Measurements from ENCODE around the gene SELENOV. TPM values are rescaled to one million over a fixed set of nuclear protein-coding genes. Genes with fewer than 3 reads are reported as not detected.

Gene SELENOV
- total RNA-seq, 1 experiment from 2014 or later = 0.80 TPM

DNA sequence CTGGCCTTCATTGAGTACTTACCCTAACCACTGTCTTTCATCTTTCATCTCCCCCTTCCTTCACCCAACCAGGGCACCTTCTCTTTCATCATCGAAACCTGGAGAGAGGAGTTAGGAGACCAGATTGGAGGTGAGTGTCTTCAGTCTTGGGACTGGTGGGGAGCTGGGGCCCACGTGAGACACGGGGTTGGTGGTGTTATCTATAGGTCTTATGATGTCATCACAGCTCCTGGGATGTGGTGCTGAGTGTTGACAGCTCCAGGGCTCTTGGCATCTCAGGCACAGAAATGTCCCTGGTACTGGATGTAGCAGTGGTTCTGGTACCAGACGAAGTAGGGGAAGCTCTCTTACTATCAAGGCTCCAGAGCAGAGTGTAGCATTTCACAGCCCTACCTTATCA lies 14.4 kb upstream of the SELENOV start:
- Histone ChIP-seq H3K9me3 (ENCODE audit: control insufficient read depth, insufficient read depth, low read depth, low read length) (no peaks in the 10 kb centered on the region), H3K27ac (ENCODE audit: low read length) (no peak overlapping the region), H3K4me1 (ENCODE audit: control insufficient read depth, insufficient read depth, low read length) (peaks cover 23% of the 10 kb centered on the region), H3K36me3 (ENCODE audit: control insufficient read depth, insufficient read depth, low read length) (no peaks in the 10 kb centered on the region), H3K4me3 (ENCODE audit: low read depth in 2 of 2, low read length in 2 of 2) (no peak overlapping the region), H3K27me3 (ENCODE audit: control insufficient read depth, insufficient read depth, low read length) (peaks cover 8% of the 10 kb centered on the region)
- in situ Hi-C loops (cut with HindIII; ENCODE audit: low pct_unique_long_range_greater_than_20kb, low sequenced_read_pairs) (loop anchor here (5.0 kb wide), 6 partner anchors 42 to 342 kb away; partner anchors contain the start of genes EID2, MED29 and PAF1), intact Hi-C loops (cut with micrococcal nuclease; ENCODE audit: unreplicated experiment) (no loop called here)
- TF ChIP-seq TCF7L2 (IDR thresholded peaks at IDR 0.05; ENCODE audit: low read depth, low read length) (no peak), POLR2AphosphoS5 (IDR thresholded peaks at IDR 0.05; ENCODE audit: low read depth, low read length) (no peak), SIN3A (IDR thresholded peaks at IDR 0.05; ENCODE audit: borderline replicate concordance, insufficient read depth, low read depth, low read length) (no peak)
- TF ChIP-seq, protein P1, sequence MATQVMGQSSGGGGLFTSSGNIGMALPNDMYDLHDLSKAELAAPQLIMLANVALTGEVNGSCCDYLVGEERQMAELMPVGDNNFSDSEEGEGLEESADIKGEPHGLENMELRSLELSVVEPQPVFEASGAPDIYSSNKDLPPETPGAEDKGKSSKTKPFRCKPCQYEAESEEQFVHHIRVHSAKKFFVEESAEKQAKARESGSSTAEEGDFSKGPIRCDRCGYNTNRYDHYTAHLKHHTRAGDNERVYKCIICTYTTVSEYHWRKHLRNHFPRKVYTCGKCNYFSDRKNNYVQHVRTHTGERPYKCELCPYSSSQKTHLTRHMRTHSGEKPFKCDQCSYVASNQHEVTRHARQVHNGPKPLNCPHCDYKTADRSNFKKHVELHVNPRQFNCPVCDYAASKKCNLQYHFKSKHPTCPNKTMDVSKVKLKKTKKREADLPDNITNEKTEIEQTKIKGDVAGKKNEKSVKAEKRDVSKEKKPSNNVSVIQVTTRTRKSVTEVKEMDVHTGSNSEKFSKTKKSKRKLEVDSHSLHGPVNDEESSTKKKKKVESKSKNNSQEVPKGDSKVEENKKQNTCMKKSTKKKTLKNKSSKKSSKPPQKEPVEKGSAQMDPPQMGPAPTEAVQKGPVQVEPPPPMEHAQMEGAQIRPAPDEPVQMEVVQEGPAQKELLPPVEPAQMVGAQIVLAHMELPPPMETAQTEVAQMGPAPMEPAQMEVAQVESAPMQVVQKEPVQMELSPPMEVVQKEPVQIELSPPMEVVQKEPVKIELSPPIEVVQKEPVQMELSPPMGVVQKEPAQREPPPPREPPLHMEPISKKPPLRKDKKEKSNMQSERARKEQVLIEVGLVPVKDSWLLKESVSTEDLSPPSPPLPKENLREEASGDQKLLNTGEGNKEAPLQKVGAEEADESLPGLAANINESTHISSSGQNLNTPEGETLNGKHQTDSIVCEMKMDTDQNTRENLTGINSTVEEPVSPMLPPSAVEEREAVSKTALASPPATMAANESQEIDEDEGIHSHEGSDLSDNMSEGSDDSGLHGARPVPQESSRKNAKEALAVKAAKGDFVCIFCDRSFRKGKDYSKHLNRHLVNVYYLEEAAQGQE (IDR thresholded peaks at IDR 0.05; ENCODE audit: insufficient read depth in 1 of 2, low read depth in 2 of 2, low read length in 1 of 2) = no peak
- TF ChIP-seq, protein P2, sequence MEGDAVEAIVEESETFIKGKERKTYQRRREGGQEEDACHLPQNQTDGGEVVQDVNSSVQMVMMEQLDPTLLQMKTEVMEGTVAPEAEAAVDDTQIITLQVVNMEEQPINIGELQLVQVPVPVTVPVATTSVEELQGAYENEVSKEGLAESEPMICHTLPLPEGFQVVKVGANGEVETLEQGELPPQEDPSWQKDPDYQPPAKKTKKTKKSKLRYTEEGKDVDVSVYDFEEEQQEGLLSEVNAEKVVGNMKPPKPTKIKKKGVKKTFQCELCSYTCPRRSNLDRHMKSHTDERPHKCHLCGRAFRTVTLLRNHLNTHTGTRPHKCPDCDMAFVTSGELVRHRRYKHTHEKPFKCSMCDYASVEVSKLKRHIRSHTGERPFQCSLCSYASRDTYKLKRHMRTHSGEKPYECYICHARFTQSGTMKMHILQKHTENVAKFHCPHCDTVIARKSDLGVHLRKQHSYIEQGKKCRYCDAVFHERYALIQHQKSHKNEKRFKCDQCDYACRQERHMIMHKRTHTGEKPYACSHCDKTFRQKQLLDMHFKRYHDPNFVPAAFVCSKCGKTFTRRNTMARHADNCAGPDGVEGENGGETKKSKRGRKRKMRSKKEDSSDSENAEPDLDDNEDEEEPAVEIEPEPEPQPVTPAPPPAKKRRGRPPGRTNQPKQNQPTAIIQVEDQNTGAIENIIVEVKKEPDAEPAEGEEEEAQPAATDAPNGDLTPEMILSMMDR (IDR thresholded peaks at IDR 0.05) = no peak
- ChIA-PET CTCF (interaction anchor here (0.6 to 4.9 kb wide), 24 partner anchors 8 to 719 kb away, joined by 3 to 104 read pairs (median 5); partner anchors contain the start of genes EID2B and RPS16), POLR2A (interaction anchor here (0.5 to 3.7 kb wide), 11 partner anchors 9 to 333 kb away, joined by 3 to 43 read pairs (median 5); partner anchors contain the start of genes DYRK1B, RPS16, SELENOV and SUPT5H)
- no peak for DNase-seq (ENCODE audit: low read depth, low spot score)
- no peak for ATAC-seq
- no TSS peak for BruUV-seq (replicated peaks)

DNA sequence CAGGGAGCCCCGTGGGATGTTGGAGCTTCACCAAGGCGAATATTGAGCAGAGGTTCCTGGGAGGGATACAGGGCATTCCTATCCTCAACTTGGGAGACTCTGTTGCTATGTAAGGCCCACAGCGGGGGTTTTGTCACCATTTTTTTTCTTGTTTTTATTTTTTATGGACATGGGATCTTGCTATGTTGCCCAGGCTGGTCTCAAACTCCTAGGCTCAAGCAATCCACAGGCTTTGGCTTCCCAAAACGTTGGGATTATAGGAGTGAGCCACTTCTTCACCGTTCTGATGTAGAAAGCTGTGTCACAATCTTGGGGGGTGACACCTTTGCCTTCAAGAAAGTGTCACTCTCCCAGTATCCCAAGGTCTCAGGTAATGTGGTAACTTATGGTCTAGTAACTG lies 13.6 kb upstream of the SELENOV start:
- Histone ChIP-seq H3K4me1 (ENCODE audit: control insufficient read depth, insufficient read depth, low read length) (peaks cover 24% of the 10 kb centered on the region), H3K27me3 (ENCODE audit: control insufficient read depth, insufficient read depth, low read length) (peaks cover 8% of the 10 kb centered on the region), H3K4me3 (ENCODE audit: low read depth in 2 of 2, low read length in 2 of 2) (no peak overlapping the region), H3K9me3 (ENCODE audit: control insufficient read depth, insufficient read depth, low read depth, low read length) (no peaks in the 10 kb centered on the region), H3K27ac (ENCODE audit: low read length) (no peak overlapping the region), H3K36me3 (ENCODE audit: control insufficient read depth, insufficient read depth, low read length) (no peaks in the 10 kb centered on the region)
- ChIA-PET CTCF (interaction anchor here (0.6 to 4.9 kb wide), 12 partner anchors 7 to 104 kb away, joined by 3 to 104 read pairs (median 10); partner anchors contain the start of genes EID2B and RPS16), POLR2A (interaction anchor here (0.5 to 3.7 kb wide), 8 partner anchors 12 to 332 kb away, joined by 3 to 43 read pairs (median 4); partner anchors contain the start of genes DYRK1B, RPS16 and SELENOV)
- DNase-seq (ENCODE audit: low read depth, low spot score) = no peak
- in situ Hi-C loops (cut with HindIII; ENCODE audit: low pct_unique_long_range_greater_than_20kb, low sequenced_read_pairs) = loop anchor here (5.0 kb wide), 6 partner anchors 41 to 341 kb away; partner anchors contain the start of genes EID2, MED29 and PAF1
- ATAC-seq = no peak
- BruUV-seq (replicated peaks) = no TSS peak
- intact Hi-C loops (cut with micrococcal nuclease; ENCODE audit: unreplicated experiment) = no loop called here
- TF ChIP-seq SIN3A (IDR thresholded peaks at IDR 0.05; ENCODE audit: borderline replicate concordance, insufficient read depth, low read depth, low read length) (no peak), TCF7L2 (IDR thresholded peaks at IDR 0.05; ENCODE audit: low read depth, low read length) (no peak), POLR2AphosphoS5 (IDR thresholded peaks at IDR 0.05; ENCODE audit: low read depth, low read length) (no peak)
- TF ChIP-seq, protein P2 (IDR thresholded peaks at IDR 0.05) = no peak
- TF ChIP-seq, protein P1 (IDR thresholded peaks at IDR 0.05; ENCODE audit: insufficient read depth in 1 of 2, low read depth in 2 of 2, low read length in 1 of 2) = no peak
